ENCODE measurements around the gene GALP.

DNA sequence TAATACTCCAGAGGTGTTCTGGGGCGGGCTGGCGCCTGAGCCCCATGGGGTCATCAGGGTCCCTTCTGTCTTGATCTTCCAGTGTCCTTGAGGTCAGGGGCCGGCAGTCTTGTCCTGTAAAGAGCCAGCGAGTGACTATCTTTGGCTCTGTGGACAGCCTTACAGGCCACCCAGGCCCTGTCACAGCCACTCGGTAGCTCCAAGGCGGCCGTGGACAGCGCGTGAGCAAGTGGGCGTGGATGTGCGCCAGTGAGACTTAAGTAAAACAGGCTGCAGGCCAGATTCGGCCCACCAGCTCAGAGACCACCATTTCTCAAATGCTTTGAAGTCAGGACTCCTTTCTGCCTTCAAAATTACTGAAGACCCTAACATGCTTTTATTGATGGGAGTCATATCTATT is 31.0 kb upstream of the GALP start:
- TF ChIP-seq, protein P1, sequence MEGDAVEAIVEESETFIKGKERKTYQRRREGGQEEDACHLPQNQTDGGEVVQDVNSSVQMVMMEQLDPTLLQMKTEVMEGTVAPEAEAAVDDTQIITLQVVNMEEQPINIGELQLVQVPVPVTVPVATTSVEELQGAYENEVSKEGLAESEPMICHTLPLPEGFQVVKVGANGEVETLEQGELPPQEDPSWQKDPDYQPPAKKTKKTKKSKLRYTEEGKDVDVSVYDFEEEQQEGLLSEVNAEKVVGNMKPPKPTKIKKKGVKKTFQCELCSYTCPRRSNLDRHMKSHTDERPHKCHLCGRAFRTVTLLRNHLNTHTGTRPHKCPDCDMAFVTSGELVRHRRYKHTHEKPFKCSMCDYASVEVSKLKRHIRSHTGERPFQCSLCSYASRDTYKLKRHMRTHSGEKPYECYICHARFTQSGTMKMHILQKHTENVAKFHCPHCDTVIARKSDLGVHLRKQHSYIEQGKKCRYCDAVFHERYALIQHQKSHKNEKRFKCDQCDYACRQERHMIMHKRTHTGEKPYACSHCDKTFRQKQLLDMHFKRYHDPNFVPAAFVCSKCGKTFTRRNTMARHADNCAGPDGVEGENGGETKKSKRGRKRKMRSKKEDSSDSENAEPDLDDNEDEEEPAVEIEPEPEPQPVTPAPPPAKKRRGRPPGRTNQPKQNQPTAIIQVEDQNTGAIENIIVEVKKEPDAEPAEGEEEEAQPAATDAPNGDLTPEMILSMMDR (IDR thresholded peaks at IDR 0.05): no peak
- TF ChIP-seq EP300 (IDR thresholded peaks at IDR 0.05) (no peak), POLR2A (IDR thresholded peaks at IDR 0.05) (no peak), POLR2AphosphoS5 (IDR thresholded peaks at IDR 0.05) (no peak)
